H1 (cell line): ENCODE data around the gene NEDD9. TPM values are rescaled to one million over a fixed set of nuclear protein-coding genes. Genes with fewer than 3 reads are reported as not detected.

Source experiments
- CTCF ChIA-PET: fragments of 300-600 bp; sonication (Branson Sonifier 250); formaldehyde crosslinking; loops from one replicate; lab custom pipeline; 2021; ENCODE audit not compliant: partially characterized antibody; lab: Charles Lee
- POLR2A ChIA-PET: fragments of 300-600 bp; sonication (Branson Sonifier 250); formaldehyde crosslinking; loops from one replicate; lab custom pipeline; 2021; ENCODE audit warnings: inconsistent platforms; ENCODE audit not compliant: partially characterized antibody; lab: Charles Lee
- DNase-seq, 2 experiments: peaks; one replicate each; pipeline versions ENCODE4 v3.0.0 to v3.0.0-alpha.2; 2010 to 2022; ENCODE audit warnings: low spot score in 2 of 2, low read depth in 1 of 2, mixed read lengths in 1 of 2
- FAIRE-seq: peaks from 2 replicates; lab custom pipeline; 2011; peaks lifted over from hg19 to GRCh38; lab: Jason Lieb, UNC
- H2AFZ ChIP-seq: 2 replicates; pipeline ENCODE4 v1.8.1; 2012; ENCODE audit warnings: low read length, inconsistent platforms
- H2AK5ac ChIP-seq: 2 replicates; pipeline ENCODE4 v1.6.1; 2013; ENCODE audit warnings: low read depth, low read length
- H2BK120ac ChIP-seq: replicated peaks from 2 replicates; pipeline ENCODE3; 2013; ENCODE audit warnings: low read depth, low read length, inconsistent platforms
- H2BK12ac ChIP-seq: 2 replicates; pipeline ENCODE4 v1.6.1; 2013; ENCODE audit warnings: low read depth, low read length
- H2BK15ac ChIP-seq: 2 replicates; pipeline ENCODE4 v1.6.1; 2013; ENCODE audit warnings: low read length
- H2BK20ac ChIP-seq: 2 replicates; pipeline ENCODE4 v1.6.1; 2013; ENCODE audit warnings: low read length
- H2BK5ac ChIP-seq: 2 replicates; pipeline ENCODE4 v1.6.1; 2013; ENCODE audit warnings: low read depth, low read length
- H3K14ac ChIP-seq: 2 replicates; pipeline ENCODE4 v1.6.1; 2013; ENCODE audit warnings: inconsistent platforms; ENCODE audit not compliant: insufficient read length
- H3K18ac ChIP-seq: 2 replicates; pipeline ENCODE4 v1.6.1; 2013; ENCODE audit warnings: low read length; ENCODE audit errors: extremely low read depth
- H3K23ac ChIP-seq: 2 replicates; pipeline ENCODE4 v1.6.1; 2013; ENCODE audit warnings: inconsistent platforms; ENCODE audit not compliant: insufficient read length
- H3K23me2 ChIP-seq: 2 replicates; pipeline ENCODE4 v1.6.1; 2013; ENCODE audit warnings: low read depth, low read length
- H3K27ac ChIP-seq: 2 replicates; pipeline ENCODE4 v1.6.1; 2011; ENCODE audit warnings: low read depth, low read length, inconsistent platforms
- H3K27me3 ChIP-seq, 4 experiments: replicated peaks in 1 of 4; 1 replicate in 1 of 4; 2 replicates in 3 of 4; pipeline versions ENCODE4 v1.6.1 to v1.8.1; 2011 to 2013; ENCODE audit warnings: low read length in 3 of 4, mild to moderate bottlenecking in 3 of 4, inconsistent platforms in 2 of 4, mixed read lengths in 2 of 4, moderate library complexity in 1 of 4; ENCODE audit not compliant: control insufficient read depth in 3 of 4, insufficient read depth in 3 of 4; ENCODE audit errors: extremely low read depth in 1 of 4
- H3K36me3 ChIP-seq, 4 experiments: 2 replicates each; pipeline versions ENCODE4 v1.6.1 to v1.8.1; 2011 to 2013; ENCODE audit warnings: mild to moderate bottlenecking in 4 of 4, low read length in 3 of 4, moderate library complexity in 2 of 4, control low read depth in 1 of 4, inconsistent platforms in 1 of 4; ENCODE audit not compliant: insufficient read depth in 4 of 4, control insufficient read depth in 2 of 4
- H3K4ac ChIP-seq: replicated peaks from 2 replicates; pipeline ENCODE3; 2013; ENCODE audit warnings: low read length, low read depth, mixed read lengths, inconsistent platforms; ENCODE audit not compliant: insufficient read length
- H3K4me1 ChIP-seq, 4 experiments: replicated peaks in 1 of 4; 1 replicate in 1 of 4; 2 replicates in 3 of 4; pipeline versions ENCODE4 v1.6.1 to v1.8.1; 2011 to 2013; ENCODE audit warnings: low read length in 3 of 4, inconsistent platforms in 2 of 4, mixed read lengths in 1 of 4; ENCODE audit not compliant: insufficient read depth in 4 of 4, control insufficient read depth in 3 of 4
- H3K4me2 ChIP-seq, 2 experiments: 2 replicates each; pipeline versions ENCODE4 v1.6.1 to v1.8.1; 2011 to 2013; ENCODE audit warnings: low read depth in 2 of 2, low read length in 2 of 2, control low read depth in 1 of 2, inconsistent platforms in 1 of 2, mild to moderate bottlenecking in 1 of 2; ENCODE audit not compliant: insufficient read depth in 1 of 2
- H3K4me3 ChIP-seq, 4 experiments: fragments of 200-600, 300-600 bp in 1 of 4; sonication (generic), shearing (Covaris generic), sonication (Bioruptor Twin) in 1 of 4; 2 replicates each; pipeline versions ENCODE4 v1.5.1 to v1.8.1; 2011 to 2016; ENCODE audit warnings: low read length in 4 of 4, low read depth in 3 of 4, control low read depth in 2 of 4, inconsistent platforms in 2 of 4, mild to moderate bottlenecking in 2 of 4, mixed read lengths in 1 of 4, moderate library complexity in 1 of 4; ENCODE audit not compliant: insufficient read depth in 2 of 4; ENCODE audit errors: extremely low read depth in 1 of 4
- H3K56ac ChIP-seq: replicated peaks from 2 replicates; pipeline ENCODE3; 2013; ENCODE audit warnings: low read depth, mild to moderate bottlenecking, mixed read lengths, low read length, inconsistent platforms; ENCODE audit not compliant: insufficient read length
- H3K79me1 ChIP-seq: 2 replicates; pipeline ENCODE4 v1.6.1; 2013; ENCODE audit warnings: low read depth, low read length, control low read depth
- H3K79me2 ChIP-seq, 2 experiments: 2 replicates each; pipeline versions ENCODE4 v1.6.1 to v1.8.1; 2012 to 2013; ENCODE audit warnings: low read length in 2 of 2, mild to moderate bottlenecking in 2 of 2, inconsistent platforms in 1 of 2; ENCODE audit not compliant: insufficient read depth in 2 of 2, control insufficient read depth in 1 of 2
- H3K9ac ChIP-seq, 4 experiments: replicated peaks in 1 of 4; 1 replicate in 1 of 4; 2 replicates in 3 of 4; pipeline versions ENCODE4 v1.6.1 to v1.8.1; 2011 to 2013; ENCODE audit warnings: low read depth in 3 of 4, low read length in 3 of 4, control low read depth in 2 of 4, mild to moderate bottlenecking in 2 of 4, moderate library complexity in 2 of 4, inconsistent platforms in 1 of 4; ENCODE audit errors: extremely low read depth in 1 of 4
- H3K9me3 ChIP-seq, 2 experiments: 2 replicates each; pipeline versions ENCODE4 v1.6.1 to v1.8.1; 2012 to 2013; ENCODE audit warnings: mild to moderate bottlenecking in 2 of 2, moderate library complexity in 2 of 2, control low read depth in 1 of 2, inconsistent platforms in 1 of 2, low read depth in 1 of 2, low read length in 1 of 2, mixed read lengths in 1 of 2; ENCODE audit not compliant: insufficient read depth in 2 of 2
- H4K20me1 ChIP-seq, 2 experiments: replicated peaks in 1 of 2; 2 replicates each; pipeline versions ENCODE3 to v1.8.1; 2011 to 2013; ENCODE audit warnings: inconsistent platforms in 2 of 2, low read length in 2 of 2, mild to moderate bottlenecking in 1 of 2; ENCODE audit not compliant: insufficient read depth in 2 of 2, control insufficient read depth in 1 of 2
- H4K5ac ChIP-seq: 2 replicates; pipeline ENCODE4 v1.6.1; 2013; ENCODE audit warnings: low read length, low read depth, mixed read lengths, inconsistent platforms; ENCODE audit not compliant: insufficient read length
- H4K8ac ChIP-seq: 2 replicates; pipeline ENCODE4 v1.8.0; 2013; ENCODE audit warnings: mild to moderate bottlenecking, moderate library complexity, low read length, inconsistent platforms; ENCODE audit not compliant: insufficient read depth; ENCODE audit errors: extremely low read depth
- H4K91ac ChIP-seq: replicated peaks from 2 replicates; pipeline ENCODE3; 2013; ENCODE audit warnings: low read length, mixed read lengths, inconsistent platforms; ENCODE audit not compliant: insufficient read length
- SP2 ChIP-seq: IDR thresholded peaks from 2 replicates; pipeline ENCODE4 v1.6.1; 2012; ENCODE audit warnings: mild to moderate bottlenecking, low read length, inconsistent platforms
- WGBS, 2 experiments: shearing (Covaris generic) in 1 of 2; methylation state at CpG; one replicate each; pipeline versions ENCODE4 v1.1.6 to v1.1.7; 2013 to 2015; ENCODE audit warnings: low lambda C conversion rate in 2 of 2, mixed read lengths in 2 of 2, inconsistent platforms in 1 of 2, low coverage in 1 of 2, missing lambda C conversion rate in 1 of 2; ENCODE audit not compliant: insufficient replicate concordance in 2 of 2, insufficient coverage in 1 of 2, insufficient read length in 1 of 2; ENCODE audit errors: extremely low coverage in 1 of 2, missing lambda C conversion rate in 1 of 2; 5-methylcytosine and 5-hydroxymethylcytosine counted together
- polyA plus RNA-seq, 7 experiments: library from polyadenylated mRNA; depleted of rRNA in 3 of 7; stranded (reverse) in 5 of 7; unstranded in 2 of 7; fragments of >200 nt in 5 of 7; fragments of 200-250 nt in 2 of 7; gene quantifications; 1 replicate in 5 of 7; 2 replicates in 1 of 7; 4 replicates in 1 of 7; pipeline versions ENCODE4 v1.2.1 to v1.2.3, GENCODE V29; 2011 to 2013; ENCODE audit warnings: missing spikeins in 2 of 7, mixed read lengths in 2 of 7
- total RNA-seq: library from RNA; stranded (reverse); fragmentation: NEBNext Ultra II Directional; extraction: Animal tissue kit (Norgen Biotek cat#: 25700); gene quantifications from 2 replicates; pipeline ENCODE4 v1.2.1, GENCODE V29; 2021

NEDD9 gene
- total and polyA plus RNA-seq, 2 of the 8 experiments (the other 6 are each of a cell fraction or from before 2014, with no cell fraction given), result 3.6 to 12.0 TPM

DNA sequence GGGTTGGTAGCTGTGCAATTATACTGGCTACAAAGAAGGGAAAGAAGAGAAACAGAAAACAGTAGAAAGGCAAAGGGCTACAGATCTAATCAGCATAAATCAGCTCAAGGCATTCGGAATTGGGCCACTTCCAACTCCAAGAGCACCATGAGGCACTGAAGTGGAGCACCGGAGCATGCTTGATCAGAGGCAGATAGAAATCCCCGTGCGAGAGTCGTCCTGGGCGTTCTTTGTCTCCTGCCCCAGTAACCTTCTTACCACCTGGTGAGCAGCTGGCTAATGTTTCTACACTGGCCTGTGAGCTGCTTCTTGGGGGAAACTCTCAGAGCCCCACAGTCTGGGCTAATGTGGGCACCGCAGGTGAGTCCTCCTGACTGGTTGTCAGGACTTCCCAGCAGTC, 16.7 kb downstream of the NEDD9 start:
- H3K9ac ChIP-seq, result no peak overlapping the region
- POLR2A ChIA-PET, result interaction anchor here (0.8 kb wide), 1 partner anchor 30 kb away, joined by 4 read pairs; no protein-coding TSS in a partner anchor
- peaks cover 3% of the 10 kb centered on the region; the same call in 1 of the 2 replicates for H3K79me1 ChIP-seq
- H3K23ac ChIP-seq, result no peak overlapping the region
- no peak overlapping the region for H3K14ac ChIP-seq
- no peak overlapping the region for H2AFZ ChIP-seq
- no peak for FAIRE-seq
- no peak overlapping the region for H3K27ac ChIP-seq
- peaks cover 0 to 9% (median 6%) of the 10 kb centered on the region in 4 experiments for H3K4me1 ChIP-seq
- no peak overlapping the region for H3K4me2 ChIP-seq
- H3K36me3 ChIP-seq, result 0 out of 8 replicates have a peak, but pooled peaks cover 0 to 3% (median 0%) of the 10 kb centered on the region in 4 experiments
- no peak overlapping the region for H2BK5ac ChIP-seq
- H2BK15ac ChIP-seq, result no peak overlapping the region
- no peaks in the 10 kb centered on the region; a peak in 1 of 7 replicates for H3K27me3 ChIP-seq
- no peak overlapping the region for H3K4ac ChIP-seq
- no peak overlapping the region for H4K91ac ChIP-seq
- H3K56ac ChIP-seq, result no peak overlapping the region
- TF ChIP-seq SP2, result no peak
- H4K8ac ChIP-seq, result no peak overlapping the region
- no peaks in the 10 kb centered on the region for H3K79me2 ChIP-seq
- H3K18ac ChIP-seq, result no peak overlapping the region
- no peaks in the 10 kb centered on the region for H4K20me1 ChIP-seq
- 90% methylated on average over 7 of the region's 7 CpGs; no CpG with 5 or more reads in 1 of the 2 experiments for WGBS, 2 experiments
- CTCF ChIA-PET, result interaction anchor here (0.8 to 2.5 kb wide), 8 partner anchors 13 to 281 kb away, joined by 3 to 10 read pairs (median 4); no protein-coding TSS in a partner anchor
- no peak overlapping the region for H4K5ac ChIP-seq
- no peak overlapping the region for H2BK120ac ChIP-seq
- no peak for DNase-seq
- H3K9me3 ChIP-seq, result no peaks in the 10 kb centered on the region
- H3K4me3 ChIP-seq, result no peak overlapping the region
- no peak overlapping the region for H2BK20ac ChIP-seq
- no peak overlapping the region for H2AK5ac ChIP-seq
- no peak overlapping the region for H2BK12ac ChIP-seq
- H3K23me2 ChIP-seq, result no peaks in the 10 kb centered on the region
